ENCODE measurements around the gene PAX7.

- TF ChIP-seq CTCF (IDR thresholded peaks at IDR 0.05) (no peak), POLR2AphosphoS5 (IDR thresholded peaks at IDR 0.05) (no peak), POLR2A (IDR thresholded peaks at IDR 0.05) (no peak)
Observed at GRCh38 chr1:18712252-18712600, 81.6 kb downstream of the PAX7 start.

Measured in prostate gland (tissue), 2 donors.